ENCODE results near the gene TENM4. TPM values are rescaled to one million over a fixed set of nuclear protein-coding genes. Genes with fewer than 3 reads are reported as not detected.

TENM4 gene
- polyA plus RNA-seq, 1 of the 3 experiments (the other 2 are of a cell fraction), result 16.7 TPM

GRCh38 chr11:78732246-78732645 lies 708.6 kb downstream of the TENM4 start:
- Histone ChIP-seq H3K27ac (ENCODE audit: low read depth in 2 of 2, low read length in 1 of 2) (peak overlapping the region in 1 of 2 experiments; percentile 94; a peak in 2 of 4 replicates), H3K9me2 (no peaks in the 10 kb centered on the region), H3K36me3 (replicated peaks in 1 of 2; ENCODE audit: control insufficient read depth in 1 of 2, insufficient read depth in 2 of 2, low read length in 1 of 2) (peaks cover 3 to 31% of the 10 kb centered on the region in 2 experiments), H2AFZ (ENCODE audit: low read depth) (no peak overlapping the region), H3K4me2 (no peak overlapping the region), H3K27me3 (ENCODE audit: insufficient read depth) (no peaks in the 10 kb centered on the region), H3K79me2 (ENCODE audit: insufficient read depth) (no peaks in the 10 kb centered on the region), H3K9ac (no peak overlapping the region), H3K4me3 (ENCODE audit: low read depth in 2 of 2, low read length in 1 of 2) (no peak overlapping the region), H3K9me3 (no peaks in the 10 kb centered on the region), H3F3A (replicated peaks; ENCODE audit: insufficient read depth) (no peaks in the 10 kb centered on the region), H4K20me1 (ENCODE audit: insufficient read depth) (no peaks in the 10 kb centered on the region), H3K4me1 (ENCODE audit: control insufficient read depth in 1 of 2, insufficient read depth in 2 of 2, low read depth in 1 of 2, low read length in 1 of 2) (peaks cover 0 to 47% of the 10 kb centered on the region in 2 experiments; a peak in 2 of 4 replicates)
- ChIA-PET POLR2A (no interaction called here), CTCF (interaction anchor here (1.9 to 2.9 kb wide), 2 partner anchors 16 to 86 kb away, joined by 12 read pairs; no protein-coding TSS in a partner anchor)
- TF ChIP-seq RAD21 (IDR thresholded peaks at IDR 0.05; ENCODE audit: low read length) (no peak), GABPA (IDR thresholded peaks at IDR 0.05; ENCODE audit: low read depth) (no peak), SIN3A (IDR thresholded peaks at IDR 0.05; ENCODE audit: borderline replicate concordance, low read depth, low read length) (no peak), EP300 (IDR thresholded peaks at IDR 0.05; ENCODE audit: borderline replicate concordance in 1 of 2, low read depth in 1 of 2, low read length in 1 of 2) (no peak), CHD2 (IDR thresholded peaks at IDR 0.05; ENCODE audit: low read length, partially characterized antibody) (no peak), POLR2AphosphoS5 (IDR thresholded peaks at IDR 0.05; ENCODE audit: low read depth, low read length) (no peak), CTCF (IDR thresholded peaks at IDR 0.05) (no peak), TCF12 (IDR thresholded peaks at IDR 0.05) (no peak), FOXJ3 (CRISPR knock-in tag; IDR thresholded peaks at IDR 0.05) (no peak), ZBTB33 (IDR thresholded peaks at IDR 0.05; ENCODE audit: borderline replicate concordance, low read depth) (no peak), FOSL2 (IDR thresholded peaks at IDR 0.05; ENCODE audit: borderline replicate concordance, low read depth) (no peak), IRF3 (IDR thresholded peaks at IDR 0.05; ENCODE audit: low read depth, low read length) (no peak), TAF1 (IDR thresholded peaks at IDR 0.05; ENCODE audit: borderline replicate concordance, low read depth, low read length) (no peak), SMC3 (IDR thresholded peaks at IDR 0.05; ENCODE audit: low read depth, low read length) (no peak), RXRA (IDR thresholded peaks at IDR 0.05; ENCODE audit: borderline replicate concordance, low read depth) (no peak), USF2 (IDR thresholded peaks at IDR 0.05; ENCODE audit: borderline replicate concordance, low read depth, low read length) (no peak), RFX5 (IDR thresholded peaks at IDR 0.05; ENCODE audit: low read length) (no peak), REST (IDR thresholded peaks at IDR 0.05; ENCODE audit: low read depth, low read length) (no peak), NRF1 (IDR thresholded peaks at IDR 0.05; ENCODE audit: low read depth, low read length) (no peak), JUND (IDR thresholded peaks at IDR 0.05) (no peak)
- WGBS (ENCODE audit: low lambda C conversion rate), result 89% methylated on average over 11 of the region's 11 CpGs
- DNase-seq, result no peak

All from SK-N-SH (cell line).